ENCODE data around the gene CCR7. TPM values are rescaled to one million over a fixed set of nuclear protein-coding genes. Genes with fewer than 3 reads are reported as not detected.

CCR7 gene
- total RNA-seq, 6 donors from 2014 or later: 0.30 to 2.8 (median 1.4) TPM; not detected in 2

DNA sequence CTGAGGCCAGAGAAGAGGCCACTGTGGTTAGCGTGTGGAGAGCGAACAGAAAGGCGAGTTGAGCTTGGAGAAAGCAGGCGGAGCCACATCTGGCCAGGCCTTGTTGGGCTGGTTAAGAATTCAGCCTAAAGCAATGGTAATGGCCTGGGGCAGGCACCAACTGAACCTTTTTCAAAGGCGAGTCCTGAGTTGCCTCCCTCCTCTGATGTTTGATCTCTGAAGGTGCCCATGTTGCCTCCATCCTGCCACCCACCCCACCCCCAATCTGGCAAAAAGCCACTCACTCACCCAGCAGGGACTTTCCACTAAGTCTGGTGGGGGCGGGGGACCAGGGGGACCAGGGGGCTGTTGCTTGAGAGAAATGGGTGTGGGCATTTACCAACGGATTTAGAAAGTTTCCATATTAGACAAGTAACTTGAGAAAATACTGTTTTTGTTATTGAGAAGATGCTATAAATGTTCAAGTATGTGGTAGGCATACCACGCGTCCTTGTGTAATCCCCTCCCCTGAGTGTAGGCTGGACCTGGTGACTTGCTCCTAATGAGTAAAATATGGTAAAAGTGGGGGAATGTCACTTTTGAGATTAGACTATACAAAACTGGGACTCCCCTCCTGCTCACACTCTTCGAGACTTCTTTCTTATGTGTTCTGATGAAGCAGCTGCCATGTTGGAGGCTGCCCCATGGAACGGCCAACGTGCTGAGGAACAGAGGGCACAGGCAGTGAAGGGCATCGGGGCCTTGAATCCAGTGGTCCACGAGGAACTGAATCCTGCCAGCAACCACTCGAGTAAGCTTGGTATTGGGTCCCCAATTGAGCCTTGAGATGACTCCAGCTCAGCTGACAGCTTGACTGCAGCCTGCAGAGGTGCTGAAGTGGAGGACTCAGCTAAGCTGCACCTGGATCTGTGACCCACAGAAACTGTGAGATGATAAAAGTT lies 34.0 kb downstream of the CCR7 start:
- ATAC-seq (ENCODE audit: low FRiP score in 2 of 2) (no peak), DNase-seq (no peak)
- Histone ChIP-seq H3K4me1 (peaks cover 22 to 48% (median 40%) of the 10 kb centered on the region in 4 donors), H3K27ac (peak overlapping the region in 2 of 4 donors; percentile 18 to 82), H3K4me3 (no peak overlapping the region), H3K36me3 (no peaks in the 10 kb centered on the region), H3K9me3 (no peaks in the 10 kb centered on the region), H3K27me3 (no peaks in the 10 kb centered on the region)
- no peak for TF ChIP-seq EP300 (IDR thresholded peaks at IDR 0.05)
- no peak for TF ChIP-seq POLR2A (IDR thresholded peaks at IDR 0.05)
- TF ChIP-seq, protein P1, sequence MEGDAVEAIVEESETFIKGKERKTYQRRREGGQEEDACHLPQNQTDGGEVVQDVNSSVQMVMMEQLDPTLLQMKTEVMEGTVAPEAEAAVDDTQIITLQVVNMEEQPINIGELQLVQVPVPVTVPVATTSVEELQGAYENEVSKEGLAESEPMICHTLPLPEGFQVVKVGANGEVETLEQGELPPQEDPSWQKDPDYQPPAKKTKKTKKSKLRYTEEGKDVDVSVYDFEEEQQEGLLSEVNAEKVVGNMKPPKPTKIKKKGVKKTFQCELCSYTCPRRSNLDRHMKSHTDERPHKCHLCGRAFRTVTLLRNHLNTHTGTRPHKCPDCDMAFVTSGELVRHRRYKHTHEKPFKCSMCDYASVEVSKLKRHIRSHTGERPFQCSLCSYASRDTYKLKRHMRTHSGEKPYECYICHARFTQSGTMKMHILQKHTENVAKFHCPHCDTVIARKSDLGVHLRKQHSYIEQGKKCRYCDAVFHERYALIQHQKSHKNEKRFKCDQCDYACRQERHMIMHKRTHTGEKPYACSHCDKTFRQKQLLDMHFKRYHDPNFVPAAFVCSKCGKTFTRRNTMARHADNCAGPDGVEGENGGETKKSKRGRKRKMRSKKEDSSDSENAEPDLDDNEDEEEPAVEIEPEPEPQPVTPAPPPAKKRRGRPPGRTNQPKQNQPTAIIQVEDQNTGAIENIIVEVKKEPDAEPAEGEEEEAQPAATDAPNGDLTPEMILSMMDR (IDR thresholded peaks at IDR 0.05): no peak
- TF ChIP-seq POLR2AphosphoS5 (IDR thresholded peaks at IDR 0.05): no peak
- WGBS, 2 donors: 86 to 90% methylated on average over 13 to 15 of the region's 15 CpGs

GRCh38 chr17:40530531-40530994 lies 34.7 kb downstream of the CCR7 start:
- Histone ChIP-seq H3K27me3 (no peaks in the 10 kb centered on the region), H3K4me1 (peaks cover 15 to 40% (median 33%) of the 10 kb centered on the region in 4 donors), H3K36me3 (no peaks in the 10 kb centered on the region), H3K27ac (peak overlapping the region in 1 of 4 donors; percentile 18), H3K4me3 (no peak overlapping the region), H3K9me3 (no peaks in the 10 kb centered on the region)
- WGBS, 2 donors: 97 to 98% methylated on average over 5 of the region's 5 CpGs
- ATAC-seq (ENCODE audit: low FRiP score in 2 of 2) (no peak), DNase-seq (no peak)
- TF ChIP-seq POLR2AphosphoS5 (IDR thresholded peaks at IDR 0.05) (no peak), EP300 (IDR thresholded peaks at IDR 0.05) (no peak), POLR2A (IDR thresholded peaks at IDR 0.05) (no peak)
- TF ChIP-seq, protein P1 (IDR thresholded peaks at IDR 0.05): no peak

DNA sequence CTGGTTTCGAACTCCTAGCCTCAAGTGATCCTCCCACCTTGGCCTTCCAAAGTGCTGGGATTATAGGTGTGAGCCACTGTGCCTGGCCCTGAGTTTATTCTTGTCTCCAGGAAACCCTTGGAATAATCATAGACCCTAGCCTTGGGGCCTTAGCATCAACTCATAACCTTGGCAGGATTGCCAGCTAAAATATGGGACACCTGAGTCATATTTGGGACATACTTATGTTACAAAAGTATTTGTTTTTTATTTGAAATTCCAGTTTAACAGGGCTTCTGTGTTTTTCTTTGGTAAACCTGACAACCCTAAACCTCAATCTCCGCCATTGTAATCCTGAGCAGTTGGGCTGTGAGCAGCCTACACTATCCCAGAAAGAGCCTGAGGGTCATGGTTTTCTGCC lies 35.3 kb downstream of the CCR7 start:
- 95 to 100% methylated on average over 2 of the region's 2 CpGs for WGBS, 2 donors
- no peak for DNase-seq

GRCh38 chr17:40528692-40529417 lies 36.4 kb downstream of the CCR7 start:
- 63 to 83% methylated on average over 10 of the region's 10 CpGs for WGBS, 2 donors
- DNase-seq: no peak

More for the DNA sequence above, 35.3 kb downstream of the CCR7 start:
- no peaks in the 10 kb centered on the region for H3K36me3 ChIP-seq
- peaks cover 14 to 36% (median 28%) of the 10 kb centered on the region in 4 donors for H3K4me1 ChIP-seq
- TF ChIP-seq POLR2AphosphoS5 (IDR thresholded peaks at IDR 0.05) (no peak), POLR2A (IDR thresholded peaks at IDR 0.05) (no peak), EP300 (IDR thresholded peaks at IDR 0.05) (no peak)
- TF ChIP-seq, protein P1 (IDR thresholded peaks at IDR 0.05): no peak
- H3K27me3 ChIP-seq: no peaks in the 10 kb centered on the region
- H3K9me3 ChIP-seq: no peaks in the 10 kb centered on the region
- no peak overlapping the region for H3K4me3 ChIP-seq
- no peak for ATAC-seq (ENCODE audit: low FRiP score in 2 of 2)
- no peak overlapping the region for H3K27ac ChIP-seq

More at GRCh38 chr17:40528692-40529417, 36.4 kb downstream of the CCR7 start:
- Histone ChIP-seq H3K27me3 (no peaks in the 10 kb centered on the region), H3K4me3 (no peak overlapping the region), H3K9me3 (no peaks in the 10 kb centered on the region), H3K27ac (no peak overlapping the region), H3K36me3 (no peaks in the 10 kb centered on the region), H3K4me1 (peaks cover 9 to 24% (median 18%) of the 10 kb centered on the region in 4 donors)
- ATAC-seq (ENCODE audit: low FRiP score in 2 of 2): no peak
- no peak for TF ChIP-seq POLR2A (IDR thresholded peaks at IDR 0.05)
- TF ChIP-seq EP300 (IDR thresholded peaks at IDR 0.05): no peak
- no peak for TF ChIP-seq POLR2AphosphoS5 (IDR thresholded peaks at IDR 0.05)
- TF ChIP-seq, protein P1 (IDR thresholded peaks at IDR 0.05): no peak
